ENCODE measurements around the gene MRC2. TPM values are rescaled to one million over a fixed set of nuclear protein-coding genes. Genes with fewer than 3 reads are reported as not detected.
A peak's percentile ranks its signal among the peaks of the same experiment; 100 is the strongest.

The MRC2 gene
- total and polyA plus RNA-seq, 2 experiments from 2014 or later: 222 to 756 TPM

- Histone ChIP-seq H3K9me3 (ENCODE audit: low read depth) (no peaks in the 10 kb centered on the region), H3K27ac (peak overlapping the region; percentile 98), H3K27me3 (replicated peaks; ENCODE audit: insufficient read depth) (no peaks in the 10 kb centered on the region), H3K9me2 (ENCODE audit: insufficient read depth) (no peaks in the 10 kb centered on the region), H3K4me1 (ENCODE audit: insufficient read depth) (peaks cover 15% of the 10 kb centered on the region; the same call in 1 of the 2 replicates), H3K79me2 (ENCODE audit: insufficient read depth) (peaks cover 44% of the 10 kb centered on the region), H2AFZ (no peak overlapping the region), H3K4me2 (ENCODE audit: unreplicated experiment) (no peak overlapping the region), H4K20me1 (ENCODE audit: insufficient read depth) (no peaks in the 10 kb centered on the region), H3F3A (ENCODE audit: insufficient read depth) (peaks cover 21% of the 10 kb centered on the region), H3K36me3 (ENCODE audit: low read depth) (no peaks in the 10 kb centered on the region), H3K4me3 (no peak overlapping the region), H3K9ac (0 out of 2 replicates have a peak overlapping the region, but pooled peaks have one; percentile 95)
- TF ChIP-seq EZH2 (IDR thresholded peaks at IDR 0.05; ENCODE audit: insufficient read depth, poor library complexity, severe bottlenecking) (no peak), EZH2phosphoT487 (IDR thresholded peaks at IDR 0.05; ENCODE audit: insufficient read depth, low read depth) (no peak)
- in situ Hi-C loops (cut with MboI): no loop called here
- DNase-seq: no peak
- 93 to 97% methylated on average over 4 of the region's 4 CpGs for WGBS, 2 experiments (ENCODE audit: low coverage in 1 of 2, low lambda C conversion rate in 2 of 2, missing lambda C conversion rate in 2 of 2)
Observed at GRCh38 chr17:62625870-62626200, 1.6 kb upstream of the MRC2 start.

DNA sequence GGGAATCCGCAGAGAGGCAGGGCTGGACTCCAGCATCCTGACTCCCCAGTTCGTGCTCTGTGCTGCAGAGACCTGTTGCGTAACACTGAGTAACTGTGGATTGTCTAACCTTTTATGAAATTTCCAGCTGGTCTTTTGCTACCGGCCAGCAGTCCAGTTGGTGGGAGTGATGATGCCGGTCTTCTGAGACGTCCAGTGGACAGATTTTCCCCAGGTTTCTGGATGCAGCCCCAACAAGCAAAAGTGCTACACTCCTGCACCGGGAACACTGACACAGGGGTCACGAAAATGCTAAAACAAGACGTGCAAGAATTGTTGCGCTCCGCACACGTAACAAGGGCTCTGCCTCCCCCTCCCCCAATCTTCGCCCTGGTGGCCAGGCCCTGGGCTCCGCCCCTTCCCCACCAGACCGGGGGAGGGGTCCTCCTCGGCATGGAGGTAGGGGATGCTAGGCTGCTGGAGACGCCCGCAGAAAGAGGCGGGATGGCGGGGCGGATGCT is 701 bp upstream of the MRC2 start:
- Histone ChIP-seq H3K79me2 (ENCODE audit: insufficient read depth) (peaks cover 54% of the 10 kb centered on the region), H3K27me3 (replicated peaks; ENCODE audit: insufficient read depth) (no peaks in the 10 kb centered on the region), H4K20me1 (ENCODE audit: insufficient read depth) (no peaks in the 10 kb centered on the region), H3K4me3 (peak overlapping the region; percentile 88), H3K9ac (peak overlapping the region; percentile 95), H3F3A (ENCODE audit: insufficient read depth) (peaks cover 21% of the 10 kb centered on the region), H2AFZ (peak overlapping the region; percentile 6; the same call in 1 of the 2 replicates), H3K4me2 (ENCODE audit: unreplicated experiment) (peak overlapping the region; percentile 98), H3K36me3 (ENCODE audit: low read depth) (0 out of 2 replicates have a peak, but pooled peaks cover 4% of the 10 kb centered on the region), H3K9me2 (ENCODE audit: insufficient read depth) (no peaks in the 10 kb centered on the region), H3K9me3 (ENCODE audit: low read depth) (no peaks in the 10 kb centered on the region), H3K4me1 (ENCODE audit: insufficient read depth) (peaks cover 17% of the 10 kb centered on the region; the same call in 1 of the 2 replicates), H3K27ac (peak overlapping the region; percentile 98)
- TF ChIP-seq EZH2phosphoT487 (IDR thresholded peaks at IDR 0.05; ENCODE audit: insufficient read depth, low read depth): no peak
- TF ChIP-seq EZH2 (IDR thresholded peaks at IDR 0.05; ENCODE audit: insufficient read depth, poor library complexity, severe bottlenecking): no peak
- in situ Hi-C loops (cut with MboI): no loop called here
- DNase-seq: peak; percentile 96
- 0 to 1% methylated on average over 15 to 21 of the region's 21 CpGs for WGBS, 2 experiments (ENCODE audit: low coverage in 1 of 2, low lambda C conversion rate in 2 of 2, missing lambda C conversion rate in 2 of 2)

GRCh38 chr17:62627904-62628633 is 599 bp downstream of the MRC2 start:
- H3K27me3 ChIP-seq (replicated peaks; ENCODE audit: insufficient read depth): no peaks in the 10 kb centered on the region
- TF ChIP-seq EZH2 (IDR thresholded peaks at IDR 0.05; ENCODE audit: insufficient read depth, poor library complexity, severe bottlenecking): no peak
- TF ChIP-seq EZH2phosphoT487 (IDR thresholded peaks at IDR 0.05; ENCODE audit: insufficient read depth, low read depth): no peak
- in situ Hi-C loops (cut with MboI): no loop called here
- H3K79me2 ChIP-seq (ENCODE audit: insufficient read depth): peaks cover 67% of the 10 kb centered on the region
- WGBS, 2 experiments (ENCODE audit: low coverage in 1 of 2, low lambda C conversion rate in 2 of 2, missing lambda C conversion rate in 2 of 2): 1% methylated on average over 45 to 60 of the region's 61 CpGs
- H3K9me3 ChIP-seq (ENCODE audit: low read depth): no peaks in the 10 kb centered on the region
- H3K4me2 ChIP-seq (ENCODE audit: unreplicated experiment): peak overlapping the region; percentile 98
- H4K20me1 ChIP-seq (ENCODE audit: insufficient read depth): no peaks in the 10 kb centered on the region
- peak; percentile 85 for DNase-seq
- peak overlapping the region; percentile 95 for H3K9ac ChIP-seq
- peak overlapping the region; percentile 51 for H2AFZ ChIP-seq
- H3K36me3 ChIP-seq (ENCODE audit: low read depth): 0 out of 2 replicates have a peak, but pooled peaks cover 4% of the 10 kb centered on the region
- H3K9me2 ChIP-seq (ENCODE audit: insufficient read depth): no peaks in the 10 kb centered on the region
- peaks cover 26% of the 10 kb centered on the region for H3K4me1 ChIP-seq (ENCODE audit: insufficient read depth)
- peak overlapping the region; percentile 98 for H3K27ac ChIP-seq
- peaks cover 25% of the 10 kb centered on the region for H3F3A ChIP-seq (ENCODE audit: insufficient read depth)
- peak overlapping the region; percentile 88 for H3K4me3 ChIP-seq

DNA sequence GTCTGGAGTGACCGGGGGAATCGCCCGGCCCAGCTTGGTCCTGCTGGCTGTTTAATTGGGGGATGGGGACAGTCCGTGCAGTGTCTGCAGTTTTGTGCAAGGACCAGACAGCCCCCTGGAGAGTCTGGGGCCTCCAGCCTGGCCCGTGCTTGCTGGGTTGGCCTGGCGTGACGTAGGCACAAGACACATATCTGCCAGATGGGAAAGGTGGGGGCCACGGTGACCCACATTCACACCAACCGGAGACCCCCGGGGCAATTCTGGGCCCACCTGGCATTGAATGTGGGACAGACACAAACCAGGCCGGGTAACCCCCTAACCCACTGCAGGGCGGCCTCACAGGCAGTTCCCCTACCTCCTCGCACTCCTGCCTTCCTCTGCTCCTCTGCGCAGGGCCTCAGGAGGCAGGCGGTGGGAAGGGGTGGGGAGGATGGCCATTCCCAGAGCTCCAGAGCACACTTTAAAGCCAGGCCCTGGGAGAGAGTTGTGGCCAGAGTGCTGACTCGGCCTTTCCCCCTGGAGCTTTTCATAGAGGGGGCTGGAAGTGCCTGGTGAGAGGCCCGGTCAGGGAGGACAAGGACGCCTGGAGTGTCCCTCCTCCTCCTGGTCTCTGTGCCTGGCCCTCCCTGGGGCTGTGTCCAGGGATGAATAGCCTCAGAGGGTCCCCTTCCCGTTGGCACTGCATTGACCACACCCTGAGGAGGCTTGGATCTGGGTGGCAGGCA is 1.5 kb downstream of the MRC2 start:
- DNase-seq: peak; percentile 76
- TF ChIP-seq EZH2 (IDR thresholded peaks at IDR 0.05; ENCODE audit: insufficient read depth, poor library complexity, severe bottlenecking) (no peak), EZH2phosphoT487 (IDR thresholded peaks at IDR 0.05; ENCODE audit: insufficient read depth, low read depth) (no peak)
- Histone ChIP-seq H3K4me1 (ENCODE audit: insufficient read depth) (peaks cover 35% of the 10 kb centered on the region), H3K9ac (peak overlapping the region; percentile 95), H3K4me3 (peak overlapping the region; percentile 88), H3F3A (ENCODE audit: insufficient read depth) (peaks cover 28% of the 10 kb centered on the region), H3K36me3 (ENCODE audit: low read depth) (0 out of 2 replicates have a peak, but pooled peaks cover 4% of the 10 kb centered on the region), H4K20me1 (ENCODE audit: insufficient read depth) (no peaks in the 10 kb centered on the region; the same call in 1 of the 2 replicates), H2AFZ (0 out of 2 replicates have a peak overlapping the region, but pooled peaks have one; percentile 11), H3K9me3 (ENCODE audit: low read depth) (no peaks in the 10 kb centered on the region), H3K27ac (peak overlapping the region; percentile 98), H3K9me2 (ENCODE audit: insufficient read depth) (no peaks in the 10 kb centered on the region), H3K79me2 (ENCODE audit: insufficient read depth) (peaks cover 76% of the 10 kb centered on the region), H3K4me2 (ENCODE audit: unreplicated experiment) (peak overlapping the region; percentile 98), H3K27me3 (replicated peaks; ENCODE audit: insufficient read depth) (no peaks in the 10 kb centered on the region)
- in situ Hi-C loops (cut with MboI): no loop called here
- 4 to 5% methylated on average over 19 of the region's 19 CpGs for WGBS, 2 experiments (ENCODE audit: low coverage in 1 of 2, low lambda C conversion rate in 2 of 2, missing lambda C conversion rate in 2 of 2)

Data from GM23248 (cell line).